DND-41 (cell line): Measurements from ENCODE around the gene TTLL5.
A peak's percentile ranks its signal among the peaks of the same experiment; 100 is the strongest.

ENCODE experiments used
- ATAC-seq: fragments of 200-7000 bp; cut with Tn5 transposase; 3 replicates; pipeline ENCODE4 v1.9.1; 2021; ENCODE audit warnings: low read depth; ENCODE audit not compliant: insufficient read depth
- DNase-seq: peaks from one replicate; pipeline ENCODE4 v3.0.0-alpha.2; 2020
- H2AFZ ChIP-seq: 2 replicates; pipeline ENCODE4 v1.6.0; 2012; ENCODE audit warnings: low read depth, low read length
- H3K27ac ChIP-seq: 2 replicates; pipeline ENCODE4 v1.5.1; 2012; ENCODE audit warnings: low read length, inconsistent platforms
- H3K27me3 ChIP-seq: fragments of 200-600 bp; sonication (generic); 2 replicates; pipeline ENCODE4 v1.6.0; 2012; ENCODE audit warnings: low read length, mild to moderate bottlenecking, inconsistent platforms; ENCODE audit not compliant: insufficient read depth, poor library complexity
- H3K36me3 ChIP-seq: 2 replicates; pipeline ENCODE4 v1.5.1; 2012; ENCODE audit warnings: low read length, inconsistent platforms; ENCODE audit not compliant: insufficient read depth
- H3K4me1 ChIP-seq: 2 replicates; pipeline ENCODE4 v1.5.1; 2012; ENCODE audit warnings: mild to moderate bottlenecking, low read length; ENCODE audit not compliant: insufficient read depth
- H3K4me2 ChIP-seq: 2 replicates; pipeline ENCODE4 v1.6.0; 2012; ENCODE audit warnings: mild to moderate bottlenecking, moderate library complexity, low read length, inconsistent platforms; ENCODE audit not compliant: insufficient read depth
- H3K4me3 ChIP-seq, 2 experiments: fragments of 200-600 bp in 1 of 2; shearing (Covaris generic) in 1 of 2; 2 replicates each; pipeline ENCODE4 v1.5.1; 2012 to 2016; ENCODE audit warnings: inconsistent platforms in 2 of 2, low read length in 2 of 2, mild to moderate bottlenecking in 2 of 2, low read depth in 1 of 2, moderate library complexity in 1 of 2
- H3K79me2 ChIP-seq: 2 replicates; pipeline ENCODE4 v1.6.0; 2012; ENCODE audit warnings: low read length, inconsistent platforms; ENCODE audit not compliant: insufficient read depth
- H3K9ac ChIP-seq: 2 replicates; pipeline ENCODE4 v1.6.0; 2012; ENCODE audit warnings: low read depth, mild to moderate bottlenecking, inconsistent platforms, low read length, moderate library complexity
- H3K9me3 ChIP-seq: 2 replicates; pipeline ENCODE4 v1.5.1; 2012; ENCODE audit warnings: low read length, moderate library complexity, mild to moderate bottlenecking, inconsistent platforms; ENCODE audit not compliant: insufficient read depth, severe bottlenecking
- H4K20me1 ChIP-seq: 2 replicates; pipeline ENCODE4 v1.6.0; 2012; ENCODE audit warnings: low read length; ENCODE audit not compliant: insufficient read depth
- CTCF ChIP-seq: IDR thresholded peaks from 2 replicates; pipeline ENCODE4 v1.5.1; 2012; ENCODE audit warnings: borderline replicate concordance, low read length, moderate library complexity, mild to moderate bottlenecking; ENCODE audit not compliant: poor library complexity, severe bottlenecking; ENCODE audit errors: extremely low read depth
- EZH2 ChIP-seq: IDR thresholded peaks from 3 replicates; pipeline ENCODE4 v1.6.1; 2012; ENCODE audit warnings: borderline replicate concordance, low read depth, mild to moderate bottlenecking, moderate library complexity, low read length, inconsistent platforms; ENCODE audit not compliant: severe bottlenecking

Gene TTLL5

GRCh38 chr14:75983019-75983358 is 321.9 kb downstream of the TTLL5 start:
- ATAC-seq (no peak), DNase-seq (no peak)
- Histone ChIP-seq H2AFZ (peak overlapping the region; percentile 60; the same call in 1 of the 2 replicates), H3K9me3 (no peaks in the 10 kb centered on the region), H3K27ac (no peak overlapping the region), H3K4me3 (peak overlapping the region in 1 of 2 experiments; percentile 60; a peak in 2 of 4 replicates), H3K4me2 (peak overlapping the region; percentile 68), H3K36me3 (no peaks in the 10 kb centered on the region), H3K79me2 (0 out of 2 replicates have a peak, but pooled peaks cover 2% of the 10 kb centered on the region), H3K27me3 (peaks cover 4% of the 10 kb centered on the region), H3K4me1 (peaks cover 44% of the 10 kb centered on the region), H4K20me1 (0 out of 2 replicates have a peak, but pooled peaks cover 3% of the 10 kb centered on the region), H3K9ac (peak overlapping the region; percentile 36; the same call in 1 of the 2 replicates)
- TF ChIP-seq EZH2 (no peak), CTCF (no peak)

GRCh38 chr14:75984674-75985073 is 323.6 kb downstream of the TTLL5 start:
- Histone ChIP-seq H3K4me1 (peaks cover 42% of the 10 kb centered on the region), H3K36me3 (no peaks in the 10 kb centered on the region), H3K9ac (no peak overlapping the region), H3K4me2 (peak overlapping the region; percentile 96; the same call in 1 of the 2 replicates), H3K27ac (no peak overlapping the region), H3K27me3 (peaks cover 4% of the 10 kb centered on the region), H3K79me2 (0 out of 2 replicates have a peak, but pooled peaks cover 2% of the 10 kb centered on the region), H2AFZ (no peak overlapping the region), H3K4me3 (no peak overlapping the region), H4K20me1 (no peaks in the 10 kb centered on the region), H3K9me3 (no peaks in the 10 kb centered on the region)
- DNase-seq (no peak), ATAC-seq (no peak)
- TF ChIP-seq CTCF (no peak), EZH2 (no peak)

- peak within 1 kb of the TSS; percentile 48; the same call in 1 of the 2 replicates for H3K27ac ChIP-seq
- TF ChIP-seq CTCF = no peak
- TF ChIP-seq EZH2 = no peak
- H3K4me1 ChIP-seq = peaks cover 31% of the 10 kb centered on the region
- peak; percentile 70 for ATAC-seq
- H2AFZ ChIP-seq = peak within 1 kb of the TSS; percentile 89
- H3K4me2 ChIP-seq = peak within 1 kb of the TSS; percentile 96
- peak; percentile 84 for DNase-seq
- peak within 1 kb of the TSS; percentile 69 for H3K9ac ChIP-seq
- 0 out of 2 replicates have a peak, but pooled peaks cover 2% of the 10 kb centered on the region for H3K79me2 ChIP-seq
- peaks cover 4% of the 10 kb centered on the region for H3K27me3 ChIP-seq
- H4K20me1 ChIP-seq = no peaks in the 10 kb centered on the region
- no peaks in the 10 kb centered on the region for H3K9me3 ChIP-seq
- H3K36me3 ChIP-seq = no peaks in the 10 kb centered on the region
- H3K4me3 ChIP-seq = peak within 1 kb of the TSS; percentile 87 to 90
Measured at GRCh38 chr14:75985618-75986438, 324.8 kb downstream of the TTLL5 start, which contains the start of gene IFT43. Gene IFT43 (plus strand): TSS chr14:75985763. CDS start chr14:75985787, 24 bp downstream.
